ENCODE data around the gene PRDM8.
A peak's percentile ranks its signal among the peaks of the same experiment; 100 is the strongest.

Gene PRDM8

DNA sequence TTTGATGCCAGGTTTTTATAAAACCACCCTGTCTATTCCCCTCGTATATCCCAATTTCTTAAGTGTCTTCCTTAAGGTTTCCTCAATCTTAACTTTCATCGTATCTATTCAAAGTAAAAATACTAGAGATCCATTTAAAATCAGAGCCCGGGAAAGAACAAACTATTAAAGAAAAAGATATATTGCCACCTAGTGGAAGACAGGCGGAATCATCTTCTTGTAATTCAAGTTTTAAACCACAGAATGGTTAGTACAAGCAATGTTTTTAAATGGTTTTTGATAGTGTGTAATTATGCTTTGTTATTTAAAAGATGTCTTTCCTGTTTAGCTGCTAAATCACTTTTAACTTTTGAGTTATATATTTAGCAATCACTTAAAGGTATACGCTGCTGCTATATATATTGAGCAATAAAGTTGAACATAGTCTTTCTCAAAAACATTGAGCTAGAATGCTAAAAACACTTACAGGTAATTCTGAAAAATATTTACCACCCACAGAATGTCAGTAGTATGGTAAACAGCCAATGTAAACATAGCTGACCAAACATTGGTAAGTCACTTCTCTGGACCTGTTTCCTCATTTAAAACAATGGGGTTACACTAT lies 18.2 kb downstream of the PRDM8 start:
- DNase-seq (ENCODE audit: low spot score in 2 of 2) (no peak), ATAC-seq (ENCODE audit: low read depth) (peak; percentile 41)
- no peaks in the 10 kb centered on the region for H3K27me3 Mint-ChIP-seq
- H3K4me3 Mint-ChIP-seq = no peak overlapping the region
- H3K4me1 Mint-ChIP-seq = peaks cover 2% of the 10 kb centered on the region
- no peaks in the 10 kb centered on the region for H3K9me3 Mint-ChIP-seq
- H3K36me3 Mint-ChIP-seq = no peaks in the 10 kb centered on the region
- H3K27ac Mint-ChIP-seq = no peak overlapping the region

DNA sequence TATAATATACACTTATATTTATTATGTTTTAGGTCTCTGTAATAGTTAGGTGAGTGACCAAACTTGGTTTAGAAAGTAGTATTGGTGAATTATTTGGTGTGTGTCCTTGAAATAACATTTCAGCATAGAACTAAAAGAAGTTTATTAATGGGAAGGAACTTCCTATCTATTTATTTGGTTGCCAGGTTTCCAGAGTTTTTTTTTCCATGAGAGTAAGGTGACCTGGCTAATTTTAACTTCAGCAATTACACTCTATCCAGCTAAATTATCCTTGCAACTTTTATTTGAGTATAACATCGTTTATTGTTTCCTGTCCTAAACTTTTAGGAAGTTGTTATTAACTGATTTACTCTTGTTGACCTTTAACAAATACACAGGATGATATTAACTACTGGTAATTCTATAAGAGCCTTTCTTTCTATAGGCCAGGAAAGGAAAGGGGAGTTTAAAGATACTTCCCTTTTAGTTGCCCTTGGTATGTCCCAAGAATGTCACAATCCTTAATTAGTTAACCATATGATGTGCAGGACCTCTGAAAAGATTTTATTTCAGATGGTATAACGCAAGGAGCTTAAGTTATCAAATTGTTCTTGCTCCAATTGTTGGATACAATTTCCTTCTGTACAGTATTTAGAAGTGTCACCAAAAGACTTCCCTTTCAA lies 18.9 kb downstream of the PRDM8 start:
- Mint-ChIP-seq H3K27me3 (no peaks in the 10 kb centered on the region), H3K4me3 (no peak overlapping the region), H3K4me1 (peaks cover 2% of the 10 kb centered on the region), H3K9me3 (no peaks in the 10 kb centered on the region), H3K36me3 (no peaks in the 10 kb centered on the region), H3K27ac (no peak overlapping the region)
- ATAC-seq (ENCODE audit: low read depth) = no peak
- no peak for DNase-seq (ENCODE audit: low spot score in 2 of 2)

DNA sequence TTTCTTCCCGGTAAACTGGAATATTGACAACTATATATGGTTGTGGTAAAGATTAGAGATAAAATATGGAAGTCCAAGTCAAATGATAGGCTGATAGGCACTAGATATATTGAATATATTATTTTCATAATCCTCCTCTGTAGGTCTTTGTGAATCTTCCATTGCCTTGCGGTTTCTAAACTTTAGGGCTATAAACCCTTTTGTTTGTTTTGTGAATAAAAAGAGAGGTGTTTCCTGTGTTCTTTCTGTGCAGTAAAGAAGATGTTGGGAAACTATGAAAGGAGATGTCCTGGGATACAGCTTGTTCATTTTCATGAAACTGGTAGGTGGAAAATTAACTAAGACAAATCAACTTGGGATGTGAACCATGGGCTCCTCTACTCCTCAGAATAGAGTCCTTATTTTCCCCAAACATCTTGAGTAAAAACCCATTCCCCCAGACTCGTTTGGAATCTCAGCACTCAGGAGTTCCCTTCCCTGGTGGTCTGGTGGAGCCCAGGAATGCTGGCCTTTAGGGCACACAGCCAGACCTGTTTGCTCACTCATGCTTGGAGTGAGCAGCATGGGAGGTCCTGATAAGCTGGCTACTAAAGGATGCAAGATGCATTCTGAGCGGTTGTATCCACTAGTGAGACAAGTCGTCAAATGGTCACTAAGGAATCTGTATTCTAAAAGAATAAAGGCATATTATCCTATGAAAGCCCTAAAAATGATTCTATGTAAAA lies 22.2 kb downstream of the PRDM8 start:
- no peaks in the 10 kb centered on the region for H3K9me3 Mint-ChIP-seq
- H3K4me3 Mint-ChIP-seq = no peak overlapping the region
- peaks cover 2% of the 10 kb centered on the region for H3K4me1 Mint-ChIP-seq
- no peak for ATAC-seq (ENCODE audit: low read depth)
- DNase-seq (ENCODE audit: low spot score in 2 of 2) = no peak
- no peak overlapping the region for H3K27ac Mint-ChIP-seq
- no peaks in the 10 kb centered on the region for H3K27me3 Mint-ChIP-seq
- H3K36me3 Mint-ChIP-seq = no peaks in the 10 kb centered on the region

DNA sequence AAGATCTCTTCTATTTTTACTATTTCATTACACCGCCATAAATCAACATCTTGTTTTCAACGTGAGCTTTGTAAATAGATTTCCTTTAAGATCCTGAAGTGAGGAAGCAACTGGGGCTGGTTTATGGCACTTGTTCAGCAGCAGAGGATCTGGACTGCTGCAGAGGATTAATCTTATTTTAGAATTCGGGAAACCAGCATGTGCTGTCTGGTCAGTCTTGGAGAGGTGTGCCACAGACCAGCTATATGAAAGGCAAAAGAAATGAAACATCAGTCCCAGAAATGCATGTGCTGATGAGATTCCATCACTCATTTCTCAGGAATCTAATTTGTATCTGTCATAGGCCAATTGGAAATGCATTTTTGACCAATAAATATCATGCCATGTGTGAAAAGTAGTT lies 23.4 kb downstream of the PRDM8 start:
- no peak for DNase-seq (ENCODE audit: low spot score in 2 of 2)
- ATAC-seq (ENCODE audit: low read depth) = no peak
- H3K27me3 Mint-ChIP-seq = no peaks in the 10 kb centered on the region
- H3K4me3 Mint-ChIP-seq = no peak overlapping the region
- no peaks in the 10 kb centered on the region for H3K4me1 Mint-ChIP-seq
- H3K27ac Mint-ChIP-seq = no peak overlapping the region
- H3K9me3 Mint-ChIP-seq = no peaks in the 10 kb centered on the region
- no peaks in the 10 kb centered on the region for H3K36me3 Mint-ChIP-seq

DNA sequence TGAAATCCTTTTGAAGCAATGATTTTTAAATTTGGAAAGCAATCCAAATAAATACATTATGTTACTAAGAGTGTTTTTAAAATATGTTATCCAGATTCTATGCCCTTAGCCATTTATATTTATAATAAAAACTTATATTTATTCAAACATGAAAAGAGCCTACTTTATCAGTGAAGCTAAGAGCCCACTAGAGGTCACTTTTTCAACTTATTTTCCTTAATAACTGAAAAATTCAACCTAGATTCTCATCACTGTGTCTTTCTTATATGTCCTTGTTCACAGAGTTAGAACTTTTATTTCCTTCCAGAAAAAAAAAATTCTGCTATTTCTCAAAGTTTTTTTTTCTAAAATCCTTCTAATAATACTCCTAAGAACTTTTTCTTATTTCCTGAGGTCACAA lies 23.9 kb downstream of the PRDM8 start:
- no peaks in the 10 kb centered on the region for H3K36me3 Mint-ChIP-seq
- no peaks in the 10 kb centered on the region for H3K4me1 Mint-ChIP-seq
- DNase-seq (ENCODE audit: low spot score in 2 of 2) (no peak), ATAC-seq (ENCODE audit: low read depth) (no peak)
- no peak overlapping the region for H3K4me3 Mint-ChIP-seq
- H3K27ac Mint-ChIP-seq = no peak overlapping the region
- no peaks in the 10 kb centered on the region for H3K9me3 Mint-ChIP-seq
- no peaks in the 10 kb centered on the region for H3K27me3 Mint-ChIP-seq

DNA sequence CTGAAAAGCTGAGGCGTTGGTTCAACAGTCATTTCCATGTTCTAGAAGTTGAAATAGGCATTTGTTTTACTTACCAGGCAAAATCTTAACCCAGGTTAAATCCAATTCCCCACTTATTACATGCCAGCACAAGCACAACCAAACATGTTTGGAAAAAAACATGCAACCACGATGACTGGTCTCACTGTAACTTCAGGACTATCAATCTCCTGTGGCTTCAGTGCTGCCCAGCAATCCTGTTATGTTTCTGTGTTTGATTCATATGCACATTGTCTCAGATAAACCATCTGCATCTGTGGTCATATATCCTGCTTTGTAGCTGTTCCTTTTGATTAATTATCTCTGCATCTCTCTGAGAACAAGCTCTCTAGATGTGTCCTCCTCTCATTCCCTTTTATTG lies 28.3 kb downstream of the PRDM8 start:
- no peak for ATAC-seq (ENCODE audit: low read depth)
- Mint-ChIP-seq H3K4me3 (no peak overlapping the region), H3K27me3 (no peaks in the 10 kb centered on the region), H3K27ac (no peak overlapping the region), H3K9me3 (no peaks in the 10 kb centered on the region), H3K4me1 (peaks cover 13% of the 10 kb centered on the region), H3K36me3 (no peaks in the 10 kb centered on the region)
- no peak for DNase-seq (ENCODE audit: low spot score in 2 of 2)

DNA sequence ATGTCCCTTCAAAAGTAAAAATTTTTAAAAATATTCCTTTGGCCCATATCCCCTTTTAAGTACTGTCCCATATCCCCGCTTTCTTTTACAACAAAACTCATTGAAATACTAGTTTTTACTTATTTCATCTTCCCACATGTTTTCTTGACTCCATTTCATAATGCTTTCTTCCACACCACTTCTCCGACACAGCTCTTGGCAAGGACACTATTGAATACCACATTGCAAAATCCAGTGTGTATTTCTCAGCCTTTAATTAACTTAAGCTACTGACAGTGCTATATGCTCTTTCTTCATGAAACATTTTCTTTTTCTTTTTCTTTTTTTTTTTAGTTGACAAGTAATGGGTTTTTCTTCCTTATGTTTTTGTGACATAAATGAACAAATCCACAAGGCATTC lies 28.8 kb downstream of the PRDM8 start:
- Mint-ChIP-seq H3K4me3 (no peak overlapping the region), H3K4me1 (peaks cover 13% of the 10 kb centered on the region), H3K36me3 (no peaks in the 10 kb centered on the region), H3K27ac (no peak overlapping the region), H3K27me3 (no peaks in the 10 kb centered on the region), H3K9me3 (no peaks in the 10 kb centered on the region)
- ATAC-seq (ENCODE audit: low read depth) = no peak
- no peak for DNase-seq (ENCODE audit: low spot score in 2 of 2)

DNA sequence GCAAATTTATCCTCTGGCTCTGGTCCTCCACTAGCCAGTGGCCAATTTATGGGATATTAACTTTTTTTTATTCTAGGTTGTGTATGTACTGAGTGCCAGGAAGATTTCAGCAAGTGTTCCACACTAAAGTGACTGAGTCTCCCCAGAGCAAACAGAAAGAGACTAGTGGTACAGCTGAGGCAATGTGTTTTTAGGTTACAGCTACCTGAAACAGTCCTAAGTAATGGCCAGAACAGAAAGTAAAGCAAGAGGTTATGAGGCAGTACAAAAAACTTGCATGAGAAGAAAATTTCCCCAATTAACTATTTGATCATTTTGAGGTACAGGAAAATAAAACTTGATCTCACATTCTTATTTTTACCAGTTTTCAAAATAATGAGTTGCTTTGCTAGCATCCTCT lies 31.2 kb downstream of the PRDM8 start:
- H3K27me3 Mint-ChIP-seq = peaks cover 3% of the 10 kb centered on the region
- H3K4me3 Mint-ChIP-seq = no peak overlapping the region
- H3K27ac Mint-ChIP-seq = no peak overlapping the region
- peaks cover 13% of the 10 kb centered on the region for H3K4me1 Mint-ChIP-seq
- H3K9me3 Mint-ChIP-seq = no peaks in the 10 kb centered on the region
- no peaks in the 10 kb centered on the region for H3K36me3 Mint-ChIP-seq
- ATAC-seq (ENCODE audit: low read depth) (no peak), DNase-seq (ENCODE audit: low spot score in 2 of 2) (no peak)

DNA sequence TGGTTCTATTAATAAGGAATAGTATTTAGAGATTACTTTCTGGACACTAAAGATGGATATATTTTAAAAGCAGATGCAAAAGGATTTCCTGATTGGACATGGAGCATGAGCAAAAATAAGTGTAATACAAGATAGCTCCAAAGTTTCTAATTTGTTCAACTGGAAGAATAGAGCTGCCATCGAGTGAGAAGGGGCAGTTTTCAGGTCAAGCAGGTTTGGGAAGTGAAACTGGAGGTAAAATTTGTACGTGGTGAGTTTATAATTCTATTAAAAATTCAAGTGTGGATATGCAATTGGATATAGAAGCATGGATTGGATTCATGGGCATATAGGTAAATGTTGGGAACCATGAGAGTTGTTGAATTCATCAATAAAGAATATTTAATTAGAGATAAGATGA lies 31.8 kb downstream of the PRDM8 start:
- DNase-seq (ENCODE audit: low spot score in 2 of 2) = no peak
- Mint-ChIP-seq H3K36me3 (no peaks in the 10 kb centered on the region), H3K4me1 (peaks cover 13% of the 10 kb centered on the region), H3K27me3 (peaks cover 4% of the 10 kb centered on the region), H3K27ac (no peak overlapping the region), H3K4me3 (no peak overlapping the region), H3K9me3 (no peaks in the 10 kb centered on the region)
- ATAC-seq (ENCODE audit: low read depth) = no peak

DNA sequence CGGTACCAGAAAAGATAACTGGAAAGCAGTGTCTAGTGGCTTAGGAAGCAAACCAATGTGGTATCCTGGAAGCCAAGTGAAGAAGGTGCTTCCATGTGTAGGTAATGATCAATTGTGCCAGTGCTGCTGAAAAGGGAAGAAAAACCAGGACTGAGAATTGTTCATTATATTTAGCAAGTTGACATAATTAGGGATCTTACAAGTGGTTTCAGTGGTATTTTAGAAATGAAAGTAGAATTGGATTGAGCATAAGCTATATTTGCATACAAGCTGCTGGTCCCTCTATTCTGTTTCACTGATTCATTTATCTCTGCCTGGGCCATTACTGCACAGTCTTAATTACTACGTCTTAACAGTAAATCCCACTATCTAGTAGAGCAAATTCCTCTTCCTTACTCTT lies 32.3 kb downstream of the PRDM8 start:
- Mint-ChIP-seq H3K27me3 (peaks cover 4% of the 10 kb centered on the region), H3K4me3 (peak overlapping the region; percentile 48), H3K36me3 (no peaks in the 10 kb centered on the region), H3K27ac (no peak overlapping the region), H3K4me1 (peaks cover 13% of the 10 kb centered on the region), H3K9me3 (no peaks in the 10 kb centered on the region)
- DNase-seq (ENCODE audit: low spot score in 2 of 2) (no peak), ATAC-seq (ENCODE audit: low read depth) (peak; percentile 91)

DNA sequence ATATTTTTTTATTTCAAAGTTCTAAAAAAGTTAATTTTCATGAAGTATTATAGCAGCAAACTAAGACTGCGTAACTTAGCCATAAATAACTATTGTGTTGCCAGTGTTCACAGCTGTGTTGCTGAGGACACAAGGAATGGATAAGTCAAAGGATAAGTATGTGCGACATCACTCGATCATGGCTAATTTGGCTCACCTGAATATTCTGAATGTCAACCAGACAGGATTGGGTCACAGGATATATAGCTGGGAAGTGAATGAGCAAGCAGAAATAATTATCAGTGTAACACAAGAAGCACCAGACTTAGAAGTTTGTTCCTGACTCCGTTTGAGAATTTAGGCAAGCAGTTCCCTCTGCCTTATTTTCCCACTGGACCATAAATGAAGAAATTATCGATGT lies 33.9 kb downstream of the PRDM8 start:
- ATAC-seq (ENCODE audit: low read depth) (no peak), DNase-seq (ENCODE audit: low spot score in 2 of 2) (no peak)
- Mint-ChIP-seq H3K36me3 (no peaks in the 10 kb centered on the region), H3K27me3 (peaks cover 8% of the 10 kb centered on the region), H3K4me1 (peaks cover 13% of the 10 kb centered on the region), H3K4me3 (no peak overlapping the region), H3K27ac (no peak overlapping the region), H3K9me3 (no peaks in the 10 kb centered on the region)

DNA sequence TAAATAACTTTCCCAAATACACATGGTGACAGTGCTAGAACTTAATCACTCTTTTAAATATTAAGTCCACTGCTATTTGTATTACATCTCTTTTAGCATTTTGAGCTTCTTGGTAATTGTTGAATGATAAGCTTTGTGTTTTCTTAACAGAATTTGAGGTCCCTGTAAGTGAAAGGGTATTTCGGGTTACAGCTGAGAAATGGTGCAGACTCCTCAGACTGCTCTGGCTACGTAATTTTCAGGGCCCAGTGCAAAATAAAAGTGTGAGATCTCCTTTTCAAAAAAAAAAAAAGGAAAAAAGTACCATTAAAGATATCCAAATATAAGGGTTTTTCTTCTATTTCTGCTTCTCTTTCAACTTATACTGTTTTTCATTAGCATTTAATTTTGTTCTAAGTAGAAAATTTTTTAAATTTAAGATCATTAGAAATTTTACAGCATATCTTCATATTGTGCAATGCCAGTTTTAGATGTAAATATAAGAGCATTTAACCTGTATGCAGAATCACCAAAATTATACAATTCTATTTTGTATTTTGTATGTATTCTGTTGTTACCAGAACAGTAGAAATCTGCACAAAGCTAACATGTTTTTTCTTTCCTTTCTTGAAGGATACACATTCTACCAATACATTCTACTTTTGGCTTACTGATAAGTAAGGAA lies 35.5 kb downstream of the PRDM8 start:
- ATAC-seq (ENCODE audit: low read depth) (no peak), DNase-seq (ENCODE audit: low spot score in 2 of 2) (no peak)
- Mint-ChIP-seq H3K36me3 (no peaks in the 10 kb centered on the region), H3K9me3 (no peaks in the 10 kb centered on the region), H3K4me3 (no peak overlapping the region), H3K27ac (no peak overlapping the region), H3K27me3 (peaks cover 8% of the 10 kb centered on the region), H3K4me1 (peaks cover 13% of the 10 kb centered on the region)

DNA sequence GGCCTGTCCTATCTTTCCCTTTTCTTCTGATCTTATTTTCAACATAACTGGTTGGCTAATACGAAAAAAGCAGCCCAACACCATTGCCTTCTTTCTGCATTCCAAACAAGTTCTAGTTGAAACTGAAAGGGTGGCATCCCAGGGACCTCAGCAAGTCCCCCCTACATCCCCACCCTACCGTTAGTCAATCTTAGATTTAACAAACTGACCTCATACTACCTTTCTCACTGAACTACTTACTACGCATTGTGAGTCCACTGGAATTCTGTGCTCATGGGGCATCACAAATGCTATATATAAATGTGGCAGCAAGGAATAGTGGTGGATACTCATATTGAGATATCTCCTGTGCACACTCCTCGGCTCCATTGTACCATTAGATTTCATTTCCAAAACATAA lies 36.1 kb downstream of the PRDM8 start:
- Mint-ChIP-seq H3K27ac (no peak overlapping the region), H3K27me3 (peaks cover 8% of the 10 kb centered on the region)

DNA sequence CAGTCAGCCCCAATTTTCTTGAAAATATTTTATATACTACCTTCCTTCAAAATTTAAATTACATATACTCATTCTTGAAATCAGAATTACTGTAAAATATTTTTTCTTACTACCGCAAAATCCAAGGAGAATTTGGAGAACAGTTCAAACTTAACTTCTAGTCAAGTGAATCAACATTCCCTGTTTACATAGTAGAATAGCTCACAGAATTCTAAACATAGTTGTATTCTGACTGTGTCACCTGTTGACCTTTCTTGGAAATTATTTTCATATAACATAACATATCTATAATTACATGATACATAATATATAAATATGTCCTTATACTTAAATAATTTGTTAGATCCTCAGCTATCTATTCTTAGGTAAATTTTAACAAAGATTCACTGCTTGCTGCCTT lies 38.1 kb downstream of the PRDM8 start:
- no peak overlapping the region for H3K27ac Mint-ChIP-seq
- H3K4me3 Mint-ChIP-seq = no peak overlapping the region
- peaks cover 1% of the 10 kb centered on the region for H3K4me1 Mint-ChIP-seq
- H3K36me3 Mint-ChIP-seq = no peaks in the 10 kb centered on the region
- peaks cover 8% of the 10 kb centered on the region for H3K27me3 Mint-ChIP-seq
- H3K9me3 Mint-ChIP-seq = no peaks in the 10 kb centered on the region
- DNase-seq (ENCODE audit: low spot score in 2 of 2) (no peak), ATAC-seq (ENCODE audit: low read depth) (no peak)

More for the DNA sequence above, 36.1 kb downstream of the PRDM8 start:
- H3K9me3 Mint-ChIP-seq = no peaks in the 10 kb centered on the region
- H3K4me1 Mint-ChIP-seq = peaks cover 12% of the 10 kb centered on the region
- no peak overlapping the region for H3K4me3 Mint-ChIP-seq
- DNase-seq (ENCODE audit: low spot score in 2 of 2) (no peak), ATAC-seq (ENCODE audit: low read depth) (no peak)
- no peaks in the 10 kb centered on the region for H3K36me3 Mint-ChIP-seq
